ENCODE results near the gene GJC3.
"Not testable (repeated sequence)": the region's sequence is repeated elsewhere in the genome, so short reads cannot be mapped to it uniquely, and the experiment has no call there.

GJC3 gene

DNA sequence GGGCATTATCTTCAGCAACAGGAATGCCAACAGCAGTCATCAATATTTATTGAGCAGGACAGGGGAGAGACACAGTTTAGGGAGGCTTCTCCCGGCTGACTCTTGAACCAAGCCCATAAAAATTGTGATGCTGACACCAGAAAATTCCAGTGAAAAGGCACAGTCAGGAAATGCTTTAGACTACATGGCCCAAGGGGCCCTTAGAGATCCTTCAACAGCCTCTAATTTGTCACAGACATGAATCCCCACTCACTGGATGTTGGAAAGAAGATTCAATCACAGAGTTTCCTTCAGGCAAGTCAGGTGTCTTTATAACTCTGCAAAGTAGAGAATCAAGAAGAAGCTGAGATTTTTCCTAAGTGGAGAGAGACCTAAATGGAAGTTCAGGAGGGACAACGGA, 1.2 kb downstream of the GJC3 start:
- no peak for DNase-seq

DNA sequence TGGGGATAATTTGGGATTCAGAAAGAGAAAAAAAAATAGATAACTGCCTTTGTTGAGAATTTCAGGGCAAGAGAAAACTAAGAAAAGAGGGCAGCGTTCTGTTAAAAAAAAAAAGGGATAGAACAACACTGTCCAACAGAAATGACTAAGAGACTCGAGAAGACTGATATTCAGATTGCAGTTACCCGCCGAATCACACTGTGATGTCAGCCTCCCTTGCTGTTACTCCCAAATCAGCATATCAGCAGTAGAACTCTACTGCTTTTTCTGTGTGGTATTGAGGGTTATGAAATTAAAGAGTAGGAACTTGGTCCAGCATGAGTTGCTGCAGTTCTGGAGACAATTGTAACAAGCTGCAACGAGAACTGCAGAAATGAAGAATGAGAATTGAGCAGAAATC, 1.9 kb downstream of the GJC3 start:
- DNase-seq: no peak

DNA sequence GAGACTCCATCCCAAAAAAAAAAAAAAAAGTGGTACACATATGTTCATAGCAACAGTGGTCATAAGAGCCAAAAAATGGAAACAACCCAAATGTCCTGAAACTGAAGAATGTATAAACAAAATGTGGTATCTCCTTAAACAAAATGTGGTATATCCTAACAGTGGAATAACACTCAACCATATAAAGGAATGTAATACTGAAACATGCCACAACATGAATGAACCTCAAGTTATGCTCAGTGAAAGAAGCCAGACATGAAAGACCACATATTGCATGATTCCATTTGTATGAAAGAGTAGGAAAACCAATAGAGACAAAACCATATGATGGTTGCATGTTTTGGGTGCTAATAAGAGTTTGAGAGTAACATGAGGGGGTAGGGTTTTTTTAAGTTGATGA, 3.1 kb downstream of the GJC3 start:
- DNase-seq: no peak

GRCh38 chr7:99923200-99923599, 6.2 kb downstream of the GJC3 start:
- DNase-seq: no peak

DNA sequence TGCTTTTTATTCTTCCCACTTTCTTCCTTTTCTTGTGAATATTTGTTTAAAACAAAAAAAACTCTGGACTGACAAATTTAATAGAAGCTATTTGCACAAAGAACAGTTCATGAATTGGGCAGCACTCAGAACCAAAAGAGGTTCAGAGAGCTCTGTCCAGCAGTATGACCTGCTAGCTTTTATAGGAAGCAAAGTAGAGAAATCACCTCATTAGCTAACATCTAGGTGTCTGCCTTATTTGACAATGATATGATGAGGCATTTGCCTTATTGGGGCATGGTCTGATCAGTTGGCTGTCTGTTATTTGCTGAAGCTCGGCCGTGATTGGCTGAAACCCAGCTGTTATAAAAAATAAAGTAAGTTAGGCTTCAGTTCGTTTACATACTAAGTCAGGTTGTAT, 9.3 kb downstream of the GJC3 start:
- DNase-seq: no peak

DNA sequence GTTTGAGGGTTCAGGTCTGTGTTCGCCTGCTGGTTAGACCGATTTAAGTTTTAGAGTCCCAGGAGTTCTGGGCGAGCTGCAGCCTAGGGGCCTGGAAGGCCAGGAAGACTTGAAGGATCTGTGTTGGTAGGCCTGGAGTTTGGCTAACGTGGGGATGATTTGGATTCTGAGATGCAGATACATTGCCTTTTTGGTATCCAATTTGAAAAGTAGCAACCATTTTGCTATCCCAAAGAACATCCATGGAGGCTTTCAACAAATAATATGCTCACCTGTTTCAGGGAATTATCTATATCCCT, 9.7 kb downstream of the GJC3 start:
- no peak for DNase-seq

DNA sequence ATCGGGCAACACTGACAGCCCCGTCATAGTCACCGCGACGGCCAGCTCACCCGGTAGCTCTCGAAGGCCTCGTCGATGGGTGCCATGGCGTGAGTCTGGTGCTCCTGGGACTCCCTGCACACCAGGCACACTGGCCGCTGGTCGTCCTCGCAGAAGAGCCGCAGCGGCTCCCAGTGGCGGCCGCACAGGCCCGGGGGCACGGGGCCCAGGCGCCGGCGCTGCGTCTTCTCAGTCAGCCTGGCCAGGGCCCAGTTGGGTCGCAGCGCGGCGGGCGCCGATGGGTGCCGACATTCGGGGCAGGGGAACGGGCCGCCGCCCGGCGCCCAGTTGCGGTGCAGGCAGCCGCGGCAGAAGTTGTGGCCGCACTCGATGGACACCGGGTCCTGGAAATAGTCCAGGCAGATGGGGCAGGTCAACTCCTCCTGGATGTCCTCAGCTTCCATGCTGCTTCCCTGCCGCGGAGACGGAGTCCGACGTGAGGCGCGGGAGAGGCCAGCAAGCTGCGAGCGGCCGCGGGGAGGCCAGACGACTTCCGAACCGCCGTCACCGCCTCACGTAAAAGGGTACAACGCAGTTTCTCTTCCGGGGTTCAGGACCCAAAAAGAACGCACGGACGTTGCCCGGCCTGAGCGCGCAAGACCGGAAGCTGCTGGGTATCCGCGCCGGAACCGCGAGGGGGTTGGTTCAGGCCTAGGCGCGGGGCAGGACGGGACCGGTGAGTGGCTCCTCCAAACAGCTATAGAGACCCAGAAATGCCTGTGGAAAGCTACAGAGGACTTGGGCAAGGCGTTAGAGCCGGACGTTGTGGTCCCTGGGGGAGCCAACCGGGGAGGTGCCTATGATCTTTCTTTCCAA, 10.2 kb downstream of the GJC3 start, which contains the start of gene TRIM4:
TSS of gene TRIM4 (minus strand) at position 572 of the 855 bp plus-strand sequence. CDS start at position 443, 129 bp downstream.
- DNase-seq: peak; percentile 89 to 92

DNA sequence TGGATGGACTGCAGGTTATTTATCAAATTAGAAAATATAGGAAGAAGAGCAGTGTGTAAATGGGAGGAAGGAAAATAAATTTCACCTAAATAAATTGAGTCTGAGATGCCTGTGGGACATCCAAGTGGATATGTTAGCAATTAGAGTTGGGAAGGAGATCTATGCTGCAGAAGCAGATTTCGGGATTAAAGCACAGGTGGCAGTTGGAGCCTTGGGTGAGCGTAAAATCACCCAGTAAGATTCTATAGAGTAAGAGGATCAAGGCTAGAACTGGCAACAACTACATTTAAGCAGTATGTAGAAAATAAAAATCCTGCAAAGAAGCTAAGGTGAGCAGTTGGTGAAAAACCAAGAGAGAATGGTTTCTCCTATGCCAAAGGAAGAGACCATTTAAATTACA, 18.4 kb downstream of the GJC3 start:
- no peak for DNase-seq

- no peak for DNase-seq
Measured at GRCh38 chr7:99901581-99901980, 27.8 kb downstream of the GJC3 start.

DNA sequence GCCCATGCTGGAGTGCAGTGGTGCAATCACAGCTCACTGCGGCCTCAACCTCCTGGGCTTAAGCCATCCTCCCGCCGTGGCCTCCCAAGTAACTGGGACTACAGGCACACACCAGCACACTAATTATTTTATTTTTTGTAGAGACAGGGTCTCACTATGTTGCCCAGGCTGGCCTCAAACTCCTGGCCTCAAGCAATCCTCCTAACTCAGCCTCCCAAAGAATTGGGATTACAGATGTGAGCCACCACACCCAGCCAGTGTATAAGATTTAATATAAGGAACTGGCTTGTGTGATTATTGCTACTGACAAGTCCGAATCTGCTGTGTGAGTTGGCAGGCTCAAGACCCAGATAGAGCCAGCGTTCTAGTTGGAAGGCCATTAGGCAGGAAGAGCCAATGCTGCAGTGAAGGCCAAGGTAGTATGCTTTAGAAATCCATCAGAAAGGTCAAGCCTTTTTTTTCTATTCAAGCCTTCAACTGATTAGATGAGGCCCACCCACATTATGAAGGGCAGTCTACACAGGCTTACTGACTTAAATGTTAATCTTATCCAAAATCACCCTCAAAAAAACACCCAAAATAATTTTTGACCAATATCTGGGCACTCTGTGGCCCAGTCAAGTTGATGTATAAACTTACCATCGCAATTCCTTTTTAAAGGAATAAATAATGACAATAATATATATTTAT, 29.4 kb downstream of the GJC3 start:
- no peak for DNase-seq

DNA sequence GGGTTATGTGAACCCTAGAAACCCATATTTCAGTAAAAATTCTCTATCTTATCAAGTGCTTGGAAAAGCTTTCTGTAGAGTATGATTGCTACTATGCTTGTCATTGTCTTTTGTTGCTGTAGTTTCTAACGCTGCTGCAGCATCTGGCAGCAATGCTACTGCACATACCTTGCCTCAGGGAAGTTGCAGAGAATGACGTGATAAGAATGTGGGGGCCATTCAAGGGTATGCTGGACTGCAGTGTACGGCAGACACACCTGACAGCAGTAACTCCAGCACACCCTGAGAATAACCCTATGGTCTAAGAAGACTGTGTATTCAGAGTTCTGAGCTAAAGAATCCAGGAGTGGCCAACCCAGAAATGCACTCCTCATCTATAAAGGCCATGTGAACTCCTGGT, 30.6 kb downstream of the GJC3 start:
- no peak for DNase-seq

- DNase-seq: no peak
Measured at GRCh38 chr7:99898023-99898357, 31.4 kb downstream of the GJC3 start.

DNA sequence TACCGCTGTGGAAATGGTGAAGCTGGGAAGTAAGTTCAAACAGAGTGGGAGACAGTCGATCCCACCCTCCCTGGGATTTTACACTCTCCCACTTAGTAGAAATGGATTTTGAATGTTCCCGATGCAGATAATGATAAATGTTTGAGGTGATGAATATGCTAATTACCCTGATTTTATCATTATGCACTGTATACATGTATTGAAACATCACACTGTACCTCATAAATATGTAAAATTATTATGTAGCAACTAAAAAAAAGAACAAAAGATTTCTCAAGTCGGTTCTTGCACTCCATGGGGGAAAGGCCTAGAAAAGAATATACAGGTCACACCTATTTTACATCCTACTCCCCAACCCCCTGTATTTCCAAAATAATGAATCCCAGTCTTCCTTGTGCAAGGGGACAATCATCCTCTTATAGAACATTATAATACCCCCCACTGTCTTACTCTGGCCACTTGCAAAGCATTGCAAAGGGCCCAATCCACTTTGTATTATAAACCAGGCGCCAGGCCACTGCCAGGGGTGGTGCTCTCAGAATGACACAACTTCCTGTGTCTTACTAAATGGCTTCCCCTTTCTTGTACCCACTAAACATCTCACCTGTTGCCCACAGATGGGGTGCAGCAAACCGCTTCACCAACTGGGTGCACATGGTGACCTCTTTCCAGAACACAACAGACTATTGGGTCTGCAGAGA, 31.9 kb downstream of the GJC3 start:
- DNase-seq: no peak

DNA sequence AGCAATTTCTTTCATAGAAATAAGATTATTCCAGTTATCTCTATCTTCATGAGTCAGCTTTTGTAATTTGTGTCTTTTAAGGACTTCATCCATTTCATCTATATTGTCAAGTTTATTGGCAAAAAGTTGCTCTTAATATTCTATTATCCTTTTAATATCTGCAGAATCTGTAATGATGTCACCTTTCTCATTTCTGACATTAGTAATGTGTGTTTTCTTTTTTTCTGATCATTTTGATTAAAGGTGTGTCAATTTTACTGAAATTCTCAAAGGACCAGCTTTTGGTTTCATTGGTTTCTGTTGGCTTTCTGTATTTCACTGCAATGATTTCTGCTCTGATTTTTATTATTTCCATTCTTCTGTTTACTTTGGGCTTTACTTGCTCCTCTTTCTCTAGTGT, 34.7 kb downstream of the GJC3 start:
- DNase-seq: no peak

- no peak for DNase-seq
Measured at GRCh38 chr7:99893280-99893679, 36.1 kb downstream of the GJC3 start.

- not testable (repeated sequence) for DNase-seq
Measured at GRCh38 chr7:99890348-99890747, 39.1 kb downstream of the GJC3 start.

- DNase-seq: not testable (repeated sequence)
Measured at GRCh38 chr7:99888366-99888765, 41.1 kb downstream of the GJC3 start.

- DNase-seq: no peak
Measured at GRCh38 chr7:99881370-99881769, 48.0 kb downstream of the GJC3 start.

- DNase-seq: no peak
Measured at GRCh38 chr7:99876933-99877332, 52.5 kb downstream of the GJC3 start, which contains the start of gene OR2AE1. Gene OR2AE1 (minus strand): TSS chr7:99877033. CDS start chr7:99877033, 0 bp downstream.

GRCh38 chr7:99876491-99876890, 52.9 kb downstream of the GJC3 start:
- DNase-seq: no peak

All from CD4-positive, alpha-beta T cell treated with Interferon alpha-2 for 1 hour (primary cell).